Muscle of leg (tissue), 11 donors: ENCODE results near the gene AFAP1. TPM values are rescaled to one million over a fixed set of nuclear protein-coding genes. Genes with fewer than 3 reads are reported as not detected.

Source experiments
- DNase-seq: peaks from one replicate; pipeline ENCODE4 v3.0.0; 2013
- H3K27ac ChIP-seq: one replicate; pipeline ENCODE4 v1.5.1; 2013; ENCODE audit warnings: mild to moderate bottlenecking, low read length, control low read depth
- H3K27me3 ChIP-seq: one replicate; pipeline ENCODE4 v1.6.1; 2013; ENCODE audit warnings: low read length; ENCODE audit not compliant: control insufficient read depth, insufficient read depth
- H3K36me3 ChIP-seq: one replicate; pipeline ENCODE4 v1.6.1; 2013; ENCODE audit warnings: low read length; ENCODE audit not compliant: control insufficient read depth, insufficient read depth
- H3K4me1 ChIP-seq: one replicate; pipeline ENCODE4 v1.6.1; 2013; ENCODE audit warnings: low read length; ENCODE audit not compliant: control insufficient read depth, insufficient read depth
- H3K4me3 ChIP-seq: one replicate; pipeline ENCODE4 v1.5.1; 2013; ENCODE audit warnings: low read length, control low read depth
- H3K9me3 ChIP-seq: replicated peaks from 2 replicates; pipeline ENCODE4 v1.6.1; 2013; ENCODE audit warnings: low read depth, low read length; ENCODE audit not compliant: control insufficient read depth
- WGBS: methylation state at CpG from one replicate; pipeline ENCODE4 v1.1.5; 2013; ENCODE audit warnings: missing lambda C conversion rate; ENCODE audit not compliant: insufficient coverage; 5-methylcytosine and 5-hydroxymethylcytosine counted together
- polyA plus RNA-seq, 8 donors: library from polyadenylated mRNA; unstranded; fragments of 120-200 nt; gene quantifications; one replicate each; pipeline versions ENCODE4 v1.2.1 to v1.2.3, GENCODE V29; 2013; ENCODE audit warnings: inconsistent platforms in 1 of 8, low replicate concordance in 1 of 8; ENCODE audit not compliant: insufficient read length in 8 of 8, insufficient read depth in 1 of 8
- total RNA-seq: library from RNA; stranded (reverse); fragments of 120-200 nt; gene quantifications from one replicate; pipeline ENCODE4 v1.2.4, GENCODE V29; 2013

The AFAP1 gene
- total and polyA plus RNA-seq, 9 donors: 21.9 to 43.0 (median 34.3) TPM

GRCh38 chr4:7904952-7905915, 34.4 kb downstream of the AFAP1 start:
- Histone ChIP-seq H3K9me3 (no peaks in the 10 kb centered on the region), H3K4me1 (peaks cover 76% of the 10 kb centered on the region), H3K27me3 (no peaks in the 10 kb centered on the region), H3K27ac (peak overlapping the region; percentile 85), H3K4me3 (no peak overlapping the region), H3K36me3 (no peaks in the 10 kb centered on the region)
- 7% methylated on average over 5 of the region's 10 CpGs for WGBS
- DNase-seq: peak; percentile 97

DNA sequence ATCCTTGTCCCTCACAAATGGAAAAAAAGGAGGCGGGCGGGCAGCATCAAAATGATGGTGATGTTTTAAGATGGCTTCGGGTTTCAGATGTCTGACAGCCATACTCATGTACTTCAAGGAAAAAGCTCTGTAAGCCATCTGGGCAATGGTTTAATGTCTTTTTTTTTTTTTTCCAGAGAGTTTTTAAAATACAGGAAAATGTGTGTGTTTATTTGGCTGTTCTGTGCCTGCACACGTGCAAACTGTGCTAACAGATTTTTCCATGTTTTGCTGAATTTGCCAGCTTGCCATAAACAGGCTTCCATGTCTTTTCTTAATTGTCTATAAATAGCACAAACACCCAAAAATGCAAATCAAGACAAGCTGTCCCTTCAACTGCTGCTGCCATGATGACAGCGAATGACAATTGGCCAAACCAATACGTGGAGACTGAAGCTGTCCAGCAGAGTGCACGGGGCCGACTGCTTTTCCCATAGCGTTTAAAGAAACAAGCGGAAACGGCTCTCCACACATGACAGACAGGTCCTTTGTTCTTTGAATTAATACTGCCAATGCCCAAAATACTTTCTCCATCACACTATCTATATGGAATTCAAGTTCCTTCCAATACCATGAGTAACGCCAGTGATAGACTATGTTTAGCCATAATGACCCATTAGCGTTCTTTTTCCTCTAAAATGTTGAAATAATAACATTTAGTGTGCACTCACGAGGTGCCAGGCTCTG, 35.7 kb downstream of the AFAP1 start:
- 25% methylated on average over 5 of the region's 14 CpGs for WGBS
- Histone ChIP-seq H3K27me3 (no peaks in the 10 kb centered on the region), H3K36me3 (no peaks in the 10 kb centered on the region), H3K4me3 (no peak overlapping the region), H3K27ac (peak overlapping the region; percentile 85), H3K9me3 (no peaks in the 10 kb centered on the region), H3K4me1 (peaks cover 69% of the 10 kb centered on the region)
- peak; percentile 91 for DNase-seq

- Histone ChIP-seq H3K27me3 (no peaks in the 10 kb centered on the region), H3K9me3 (no peaks in the 10 kb centered on the region), H3K4me3 (no peak overlapping the region), H3K27ac (peak overlapping the region; percentile 69), H3K36me3 (no peaks in the 10 kb centered on the region), H3K4me1 (peaks cover 66% of the 10 kb centered on the region)
- DNase-seq: no peak
- no CpG with 5 or more reads among the region's 2 CpGs for WGBS
Measured at GRCh38 chr4:7902826-7903225, 36.8 kb downstream of the AFAP1 start.

DNA sequence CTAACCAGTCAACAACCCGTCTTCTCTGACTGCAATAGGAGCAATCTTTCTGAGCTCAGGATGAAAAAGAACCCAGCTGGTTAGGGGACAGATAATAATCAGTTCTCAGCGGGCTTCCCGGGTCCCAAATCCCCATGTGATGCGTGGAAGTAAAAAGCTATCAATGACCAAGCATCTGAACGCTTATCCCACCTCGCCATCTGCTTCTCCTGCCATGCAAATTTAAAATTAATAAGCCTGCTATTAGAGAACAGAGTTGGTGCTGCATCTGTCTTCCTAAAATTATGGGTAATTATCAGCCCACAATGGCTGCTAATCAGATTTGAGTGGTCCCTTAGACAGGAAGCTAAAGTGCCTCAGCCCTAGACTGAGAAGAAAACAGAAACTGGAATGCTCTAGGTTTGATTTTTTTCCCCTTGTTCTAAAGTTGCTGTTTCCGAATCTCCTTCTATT, 37.5 kb downstream of the AFAP1 start:
- Histone ChIP-seq H3K27ac (peak overlapping the region; percentile 69), H3K9me3 (no peaks in the 10 kb centered on the region), H3K27me3 (no peaks in the 10 kb centered on the region), H3K4me1 (peaks cover 63% of the 10 kb centered on the region), H3K4me3 (no peak overlapping the region), H3K36me3 (no peaks in the 10 kb centered on the region)
- no peak for DNase-seq
- WGBS: 67% methylated on average over 1 of the region's 7 CpGs

GRCh38 chr4:7901311-7901885, 38.3 kb downstream of the AFAP1 start:
- H3K36me3 ChIP-seq: no peaks in the 10 kb centered on the region
- no peaks in the 10 kb centered on the region for H3K27me3 ChIP-seq
- H3K27ac ChIP-seq: peak overlapping the region; percentile 74
- 43% methylated on average over 10 of the region's 13 CpGs for WGBS
- peaks cover 57% of the 10 kb centered on the region for H3K4me1 ChIP-seq
- no peak overlapping the region for H3K4me3 ChIP-seq
- no peaks in the 10 kb centered on the region for H3K9me3 ChIP-seq
- no peak for DNase-seq

- Histone ChIP-seq H3K27me3 (no peaks in the 10 kb centered on the region), H3K36me3 (no peaks in the 10 kb centered on the region), H3K4me1 (peaks cover 47% of the 10 kb centered on the region), H3K27ac (peak overlapping the region; percentile 74), H3K4me3 (no peak overlapping the region), H3K9me3 (no peaks in the 10 kb centered on the region)
- DNase-seq: peak; percentile 71
- WGBS: 37% methylated on average over 4 of the region's 9 CpGs
Measured at GRCh38 chr4:7900334-7900909, 39.2 kb downstream of the AFAP1 start.

- Histone ChIP-seq H3K4me3 (no peak overlapping the region), H3K36me3 (no peaks in the 10 kb centered on the region), H3K27me3 (no peaks in the 10 kb centered on the region), H3K4me1 (peaks cover 44% of the 10 kb centered on the region), H3K9me3 (no peaks in the 10 kb centered on the region), H3K27ac (no peak overlapping the region)
- 43% methylated on average over 2 of the region's 9 CpGs for WGBS
- no peak for DNase-seq
Measured at GRCh38 chr4:7899184-7899869, 40.3 kb downstream of the AFAP1 start.

GRCh38 chr4:7898385-7898784, 41.3 kb downstream of the AFAP1 start:
- DNase-seq: no peak
- no peaks in the 10 kb centered on the region for H3K9me3 ChIP-seq
- no peaks in the 10 kb centered on the region for H3K27me3 ChIP-seq
- H3K4me3 ChIP-seq: no peak overlapping the region
- no CpG with 5 or more reads among the region's 4 CpGs for WGBS
- H3K27ac ChIP-seq: no peak overlapping the region
- H3K4me1 ChIP-seq: peaks cover 35% of the 10 kb centered on the region
- H3K36me3 ChIP-seq: no peaks in the 10 kb centered on the region

- H3K4me3 ChIP-seq: no peak overlapping the region
- WGBS: 95% methylated on average over 7 of the region's 7 CpGs
- no peaks in the 10 kb centered on the region for H3K27me3 ChIP-seq
- H3K9me3 ChIP-seq: no peaks in the 10 kb centered on the region
- DNase-seq: no peak
- H3K36me3 ChIP-seq: no peaks in the 10 kb centered on the region
- no peak overlapping the region for H3K27ac ChIP-seq
- peaks cover 31% of the 10 kb centered on the region for H3K4me1 ChIP-seq
Measured at GRCh38 chr4:7897811-7898210, 41.9 kb downstream of the AFAP1 start.
